GM12892 (cell line): ENCODE measurements around the gene SLC23A1.

ENCODE experiments used
- POLR2A ChIP-seq: IDR thresholded peaks from 2 replicates; pipeline ENCODE4 v1.6.1; 2011; ENCODE audit warnings: low read depth, low read length, control low read depth
- POLR2AphosphoS5 ChIP-seq: IDR thresholded peaks from 2 replicates; pipeline ENCODE4 v1.6.1; 2011; ENCODE audit warnings: low read depth, low read length, control low read depth
- TAF1 ChIP-seq: IDR thresholded peaks from 2 replicates; pipeline ENCODE4 v1.6.1; 2011; ENCODE audit warnings: low read depth, mild to moderate bottlenecking, control low read depth, low read length, borderline replicate concordance

GRCh38 chr5:139413963-139414362 is 30.9 kb upstream of the SLC23A1 start:
- TF ChIP-seq POLR2A (no peak), POLR2AphosphoS5 (no peak), TAF1 (no peak)
